ENCODE results near the gene PEX10.

Gene PEX10

GRCh38 chr1:2386636-2387611, 25.4 kb downstream of the PEX10 start:
- no peak overlapping the region for H3K4me3 ChIP-seq (ENCODE audit: control insufficient read depth, low read depth, low read length)
- DNase-seq (ENCODE audit: low read depth): no peak
- TF ChIP-seq CTCF (conservative IDR thresholded peaks at IDR 0.05; ENCODE audit: control insufficient read depth, insufficient read depth, low read depth, low read length): no peak

GRCh38 chr1:2385606-2386280, 26.6 kb downstream of the PEX10 start:
- TF ChIP-seq CTCF (conservative IDR thresholded peaks at IDR 0.05; ENCODE audit: control insufficient read depth, insufficient read depth, low read depth, low read length): no peak
- H3K4me3 ChIP-seq (ENCODE audit: control insufficient read depth, low read depth, low read length): no peak overlapping the region
- no peak for DNase-seq (ENCODE audit: low read depth)

GRCh38 chr1:2384941-2385481, 27.4 kb downstream of the PEX10 start:
- DNase-seq (ENCODE audit: low read depth): no peak
- H3K4me3 ChIP-seq (ENCODE audit: control insufficient read depth, low read depth, low read length): no peak overlapping the region
- TF ChIP-seq CTCF (conservative IDR thresholded peaks at IDR 0.05; ENCODE audit: control insufficient read depth, insufficient read depth, low read depth, low read length): no peak

GRCh38 chr1:2384130-2384860, 28.1 kb downstream of the PEX10 start:
- H3K4me3 ChIP-seq (ENCODE audit: control insufficient read depth, low read depth, low read length): no peak overlapping the region
- DNase-seq (ENCODE audit: low read depth): no peak
- no peak for TF ChIP-seq CTCF (conservative IDR thresholded peaks at IDR 0.05; ENCODE audit: control insufficient read depth, insufficient read depth, low read depth, low read length)

GRCh38 chr1:2383576-2383975, 28.8 kb downstream of the PEX10 start:
- no peak for TF ChIP-seq CTCF (conservative IDR thresholded peaks at IDR 0.05; ENCODE audit: control insufficient read depth, insufficient read depth, low read depth, low read length)
- no peak overlapping the region for H3K4me3 ChIP-seq (ENCODE audit: control insufficient read depth, low read depth, low read length)
- DNase-seq (ENCODE audit: low read depth): no peak

- peak; percentile 26 for DNase-seq (ENCODE audit: low read depth)
- peak; percentile 49 for TF ChIP-seq CTCF (conservative IDR thresholded peaks at IDR 0.05; ENCODE audit: control insufficient read depth, insufficient read depth, low read depth, low read length)
- H3K4me3 ChIP-seq (ENCODE audit: control insufficient read depth, low read depth, low read length): no peak overlapping the region
These were observed 29.6 kb downstream of the PEX10 start for GRCh38 chr1:2382621-2383361.
